GM23338 (cell line): ENCODE measurements around the gene ULK3. TPM values are rescaled to one million over a fixed set of nuclear protein-coding genes. Genes with fewer than 3 reads are reported as not detected.

Source experiments
- ATAC-seq: fragments of 200-7000 bp; cut with Tn5 transposase; 3 replicates; pipeline ENCODE4 v1.9.1; 2020
- DNase-seq: peaks from one replicate; pipeline ENCODE4 v3.0.0-alpha.2; 2015; ENCODE audit warnings: low spot score
- H2AFZ ChIP-seq: fragments of 200-600 bp; sonication (generic); 2 replicates; pipeline ENCODE4 v1.8.0; 2016; ENCODE audit warnings: antibody characterized with exemption, mild to moderate bottlenecking, moderate library complexity
- H3F3A ChIP-seq: fragments of 200-600 bp; sonication (generic); replicated peaks from 2 replicates; pipeline ENCODE4 v1.8.0; 2017; ENCODE audit warnings: antibody characterized with exemption, mixed run types, low read depth
- H3K27ac ChIP-seq: fragments of 200-600 bp; sonication (generic); 2 replicates; pipeline ENCODE4 v1.6.1; 2016; ENCODE audit warnings: low read depth
- H3K27me3 ChIP-seq: fragments of 200-600 bp; sonication (generic); 2 replicates; pipeline ENCODE4 v1.8.0; 2016; ENCODE audit warnings: mild to moderate bottlenecking, mixed run types, moderate library complexity; ENCODE audit not compliant: insufficient read depth
- H3K36me3 ChIP-seq: fragments of 200-600 bp; sonication (generic); 2 replicates; pipeline ENCODE4 v1.8.0; 2016; ENCODE audit warnings: mild to moderate bottlenecking; ENCODE audit not compliant: insufficient read depth
- H3K4me1 ChIP-seq: fragments of 200-600 bp; sonication (generic); 2 replicates; pipeline ENCODE4 v1.8.0; 2016; ENCODE audit warnings: mild to moderate bottlenecking, moderate library complexity; ENCODE audit not compliant: insufficient read depth
- H3K4me2 ChIP-seq: fragments of 200-600 bp; sonication (generic); 2 replicates; pipeline ENCODE4 v1.7.1; 2017; ENCODE audit warnings: mixed run types
- H3K4me3 ChIP-seq: fragments of 200-600 bp; sonication (generic); 2 replicates; pipeline ENCODE4 v1.6.1; 2016; ENCODE audit warnings: mixed run types
- H3K79me2 ChIP-seq: fragments of 200-600 bp; sonication (generic); replicated peaks from 2 replicates; pipeline ENCODE4 v1.8.0; 2017; ENCODE audit warnings: mild to moderate bottlenecking; ENCODE audit not compliant: insufficient read depth
- H3K9me2 ChIP-seq: fragments of 200-600 bp; sonication (generic); 2 replicates; pipeline ENCODE4 v1.8.0; 2017; ENCODE audit not compliant: insufficient read depth
- H4K20me1 ChIP-seq: fragments of 200-600 bp; sonication (generic); replicated peaks from 2 replicates; pipeline ENCODE4 v1.8.0; 2017; ENCODE audit warnings: mild to moderate bottlenecking; ENCODE audit not compliant: insufficient read depth
- H3K27ac Mint-ChIP-seq: 2 replicates; pipeline ENCODE4 v1.8.0; 2020; ENCODE audit warnings: inconsistent platforms, mild to moderate bottlenecking, moderate library complexity, mixed read lengths
- H3K27me3 Mint-ChIP-seq: 3 replicates; pipeline ENCODE4 v1.8.0; 2022; ENCODE audit warnings: low read depth, mild to moderate bottlenecking, moderate library complexity, mixed read lengths, inconsistent platforms; ENCODE audit not compliant: insufficient read depth, poor library complexity
- H3K36me3 Mint-ChIP-seq: 3 replicates; pipeline ENCODE4 v1.8.0; 2021; ENCODE audit warnings: low read depth, mild to moderate bottlenecking, inconsistent platforms, moderate library complexity, mixed read lengths
- H3K4me1 Mint-ChIP-seq: 3 replicates; pipeline ENCODE4 v1.8.0; 2020; ENCODE audit warnings: mild to moderate bottlenecking, inconsistent platforms, mixed read lengths
- H3K4me3 Mint-ChIP-seq: 3 replicates; pipeline ENCODE4 v1.8.0; 2021; ENCODE audit warnings: moderate library complexity, mild to moderate bottlenecking, inconsistent platforms, mixed read lengths
- H3K9me3 Mint-ChIP-seq: 3 replicates; pipeline ENCODE4 v1.8.0; 2020; ENCODE audit warnings: moderate library complexity, mild to moderate bottlenecking, inconsistent platforms, mixed read lengths
- CREB1 ChIP-seq: fragments of 250-450 bp; sonication (Bioruptor Pico); IDR thresholded peaks from 2 replicates; pipeline ENCODE4 v1.5.0; 2020; ENCODE audit warnings: low read depth, mild to moderate bottlenecking, moderate library complexity
- ETS1 ChIP-seq: IDR thresholded peaks from 2 replicates; pipeline ENCODE4 v1.6.1; 2016; ENCODE audit warnings: antibody characterized with exemption
- EZH2 ChIP-seq: fragments of 200-600 bp; sonication (generic); IDR thresholded peaks from one replicate; pipeline ENCODE4 v1.8.0; 2017; ENCODE audit warnings: antibody characterized with exemption, mild to moderate bottlenecking, low read depth; ENCODE audit not compliant: unreplicated experiment
- EZH2phosphoT487 ChIP-seq: fragments of 200-600 bp; sonication (generic); IDR thresholded peaks from one replicate; pipeline ENCODE4 v1.8.1; 2018; ENCODE audit warnings: antibody characterized with exemption; ENCODE audit not compliant: unreplicated experiment
- POLR2AphosphoS5 ChIP-seq: IDR thresholded peaks from 2 replicates; pipeline ENCODE4 v1.6.1; 2016; ENCODE audit warnings: antibody characterized with exemption, low read depth
- ZNF114 ChIP-seq: fragments of 250-450 bp; sonication (Bioruptor Pico); IDR thresholded peaks from 2 replicates; pipeline ENCODE4 v1.5.0; 2020; ENCODE audit warnings: mild to moderate bottlenecking, moderate library complexity
- ZNF331 ChIP-seq: fragments of 250-450 bp; sonication (Bioruptor Pico); IDR thresholded peaks from 2 replicates; pipeline ENCODE4 v1.5.0; 2020; ENCODE audit warnings: low read depth, mild to moderate bottlenecking, moderate library complexity
- polyA plus RNA-seq: library from polyadenylated mRNA; unstranded; fragments of >200 nt; fragmentation: Nextera tagmentation; extraction: Ambion mirVana; gene quantifications from 2 replicates; pipeline ENCODE4 v1.2.1, GENCODE V29; 2016
- total RNA-seq: library from RNA; depleted of rRNA; stranded (reverse); fragments of >200 nt; shearing (Covaris generic); gene quantifications from 2 replicates; pipeline ENCODE4 v1.2.3, GENCODE V29; 2014
- TF ChIP-seq, protein P1 (sequence below): IDR thresholded peaks from one replicate; pipeline ENCODE4 v1.6.1; 2018; ENCODE audit warnings: antibody characterized with exemption; ENCODE audit not compliant: unreplicated experiment

The ULK3 gene
- total and polyA plus RNA-seq, 2 experiments from 2014 or later: 20.3 to 35.4 TPM

GRCh38 chr15:74840851-74841775 is 1.8 kb downstream of the ULK3 start:
- Histone ChIP-seq H4K20me1 (no peaks in the 10 kb centered on the region; the same call in 1 of the 2 replicates), H3K27ac (no peak overlapping the region), H3K27me3 (no peaks in the 10 kb centered on the region), H3K4me2 (no peak overlapping the region), H3K36me3 (no peaks in the 10 kb centered on the region; the same call in 1 of the 2 replicates), H3F3A (0 out of 2 replicates have a peak, but pooled peaks cover 5% of the 10 kb centered on the region), H2AFZ (no peak overlapping the region), H3K79me2 (no peaks in the 10 kb centered on the region), H3K4me1 (peaks cover 9% of the 10 kb centered on the region), H3K4me3 (no peak overlapping the region), H3K9me2 (no peaks in the 10 kb centered on the region)
- TF ChIP-seq EZH2 (no peak), POLR2AphosphoS5 (no peak), ETS1 (no peak), CREB1 (CRISPR knock-in tag) (no peak), ZNF114 (CRISPR knock-in tag) (no peak), EZH2phosphoT487 (no peak), ZNF331 (CRISPR knock-in tag) (no peak)
- TF ChIP-seq, protein P1, sequence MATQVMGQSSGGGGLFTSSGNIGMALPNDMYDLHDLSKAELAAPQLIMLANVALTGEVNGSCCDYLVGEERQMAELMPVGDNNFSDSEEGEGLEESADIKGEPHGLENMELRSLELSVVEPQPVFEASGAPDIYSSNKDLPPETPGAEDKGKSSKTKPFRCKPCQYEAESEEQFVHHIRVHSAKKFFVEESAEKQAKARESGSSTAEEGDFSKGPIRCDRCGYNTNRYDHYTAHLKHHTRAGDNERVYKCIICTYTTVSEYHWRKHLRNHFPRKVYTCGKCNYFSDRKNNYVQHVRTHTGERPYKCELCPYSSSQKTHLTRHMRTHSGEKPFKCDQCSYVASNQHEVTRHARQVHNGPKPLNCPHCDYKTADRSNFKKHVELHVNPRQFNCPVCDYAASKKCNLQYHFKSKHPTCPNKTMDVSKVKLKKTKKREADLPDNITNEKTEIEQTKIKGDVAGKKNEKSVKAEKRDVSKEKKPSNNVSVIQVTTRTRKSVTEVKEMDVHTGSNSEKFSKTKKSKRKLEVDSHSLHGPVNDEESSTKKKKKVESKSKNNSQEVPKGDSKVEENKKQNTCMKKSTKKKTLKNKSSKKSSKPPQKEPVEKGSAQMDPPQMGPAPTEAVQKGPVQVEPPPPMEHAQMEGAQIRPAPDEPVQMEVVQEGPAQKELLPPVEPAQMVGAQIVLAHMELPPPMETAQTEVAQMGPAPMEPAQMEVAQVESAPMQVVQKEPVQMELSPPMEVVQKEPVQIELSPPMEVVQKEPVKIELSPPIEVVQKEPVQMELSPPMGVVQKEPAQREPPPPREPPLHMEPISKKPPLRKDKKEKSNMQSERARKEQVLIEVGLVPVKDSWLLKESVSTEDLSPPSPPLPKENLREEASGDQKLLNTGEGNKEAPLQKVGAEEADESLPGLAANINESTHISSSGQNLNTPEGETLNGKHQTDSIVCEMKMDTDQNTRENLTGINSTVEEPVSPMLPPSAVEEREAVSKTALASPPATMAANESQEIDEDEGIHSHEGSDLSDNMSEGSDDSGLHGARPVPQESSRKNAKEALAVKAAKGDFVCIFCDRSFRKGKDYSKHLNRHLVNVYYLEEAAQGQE: no peak
- ATAC-seq: no peak
- H3K4me1 Mint-ChIP-seq: peaks cover 22% of the 10 kb centered on the region
- H3K4me3 Mint-ChIP-seq: peak overlapping the region; percentile 91
- H3K27ac Mint-ChIP-seq: no peak overlapping the region; the same call in 1 of the 2 replicates
- H3K9me3 Mint-ChIP-seq: no peaks in the 10 kb centered on the region
- H3K36me3 Mint-ChIP-seq: peaks cover 16% of the 10 kb centered on the region
- H3K27me3 Mint-ChIP-seq: peaks cover 15% of the 10 kb centered on the region
- no peak for DNase-seq
